Activated B cell treated with CpG ODN at 0.5 μM for 24 hours (primary cell): ENCODE data around the gene PCDHGA2. TPM values are rescaled to one million over a fixed set of nuclear protein-coding genes. Genes with fewer than 3 reads are reported as not detected.
"Not testable (repeated sequence)": the region's sequence is repeated elsewhere in the genome, so short reads cannot be mapped to it uniquely, and the experiment has no call there.

Source experiments
- ATAC-seq: fragments of 200-7000 bp; cut with Tn5 transposase; one replicate; pipeline ENCODE4 v1.10.0; 2021; ENCODE audit warnings: low read depth, mild to moderate bottlenecking, moderate library complexity
- CTCF ChIA-PET: fragments of 350-600 bp; sonication (Branson Sonifier 250); formaldehyde crosslinking; loops from one replicate; lab custom pipeline; 2021; ENCODE audit warnings: antibody characterized with exemption; lab: Charles Lee
- POLR2A ChIA-PET: fragments of 350-600 bp; sonication (Branson Sonifier 250); formaldehyde crosslinking; loops from one replicate; lab custom pipeline; 2021; ENCODE audit warnings: antibody characterized with exemption; lab: Charles Lee
- DNase-seq: peaks from one replicate; pipeline ENCODE4 v3.0.0; 2022
- H3K27ac Mint-ChIP-seq: one replicate; pipeline ENCODE4 v1.8.0; 2020; ENCODE audit warnings: mixed read lengths
- H3K27me3 Mint-ChIP-seq: one replicate; pipeline ENCODE4 v1.8.0; 2021; ENCODE audit warnings: mixed read lengths
- H3K36me3 Mint-ChIP-seq: one replicate; pipeline ENCODE4 v1.8.0; 2021; ENCODE audit warnings: low read depth, mixed read lengths
- H3K4me1 Mint-ChIP-seq: one replicate; pipeline ENCODE4 v1.8.0; 2021; ENCODE audit warnings: mixed read lengths
- H3K4me3 Mint-ChIP-seq: one replicate; pipeline ENCODE4 v1.8.0; 2020; ENCODE audit warnings: mild to moderate bottlenecking, mixed read lengths
- H3K9me3 Mint-ChIP-seq: one replicate; pipeline ENCODE4 v1.8.0; 2020; ENCODE audit warnings: mixed read lengths
- CTCF ChIP-seq: fragments of 200-600 bp; IDR thresholded peaks from one replicate; pipeline ENCODE4 v1.8.0; 2022; ENCODE audit warnings: antibody characterized with exemption, mild to moderate bottlenecking
- intact Hi-C: fragments of 100-400 bp; cut with micrococcal nuclease; formaldehyde crosslinking; loops from one replicate; pipeline ENCODE4 v1.15.1; 2024
- total RNA-seq: library from RNA; stranded (reverse); gene quantifications from 2 replicates; pipeline ENCODE4 v1.2.3, GENCODE V29; 2022

PCDHGA2 gene
- total RNA-seq = 0.09 and 0.15 TPM in 2 replicates

- intact Hi-C loops = no loop called here
- Mint-ChIP-seq H3K27ac (no peak within 1 kb of the TSS), H3K9me3 (peaks cover 45% of the 10 kb centered on the region), H3K4me1 (peaks cover 2% of the 10 kb centered on the region), H3K4me3 (no peak within 1 kb of the TSS), H3K36me3 (peaks cover 10% of the 10 kb centered on the region), H3K27me3 (peaks cover 60% of the 10 kb centered on the region)
- ChIA-PET CTCF (no interaction called here), POLR2A (no interaction called here)
- DNase-seq (no peak), ATAC-seq (no peak)
- no peak for TF ChIP-seq CTCF
Measured at GRCh38 chr5:141338538-141339306, at the start of gene PCDHGA2. Gene PCDHGA2, plus strand, starts transcription at chr5:141338760.

- no peak overlapping the region for H3K27ac Mint-ChIP-seq
- peaks cover 39% of the 10 kb centered on the region for H3K9me3 Mint-ChIP-seq
Measured at GRCh38 chr5:141298376-141298775, 40.2 kb upstream of the PCDHGA2 start.

GRCh38 chr5:141303756-141304155, 34.8 kb upstream of the PCDHGA2 start, which contains the start of gene SLC25A2:
Gene SLC25A2, minus strand, starts transcription at chr5:141304049. Its CDS starts 184 bp downstream, at chr5:141303865.
- no peak within 1 kb of the TSS for H3K27ac Mint-ChIP-seq
- ATAC-seq (no peak), DNase-seq (no peak)
- TF ChIP-seq CTCF = no peak
- H3K4me3 Mint-ChIP-seq = no peak within 1 kb of the TSS
- H3K4me1 Mint-ChIP-seq = no peaks in the 10 kb centered on the region
- POLR2A ChIA-PET = no interaction called here
- peaks cover 26% of the 10 kb centered on the region for H3K9me3 Mint-ChIP-seq
- intact Hi-C loops = no loop called here
- H3K27me3 Mint-ChIP-seq = no peaks in the 10 kb centered on the region
- CTCF ChIA-PET = no interaction called here
- peaks cover 44% of the 10 kb centered on the region for H3K36me3 Mint-ChIP-seq

More at GRCh38 chr5:141298376-141298775, 40.2 kb upstream of the PCDHGA2 start:
- TF ChIP-seq CTCF = no peak
- ATAC-seq = no peak
- Mint-ChIP-seq H3K36me3 (peaks cover 57% of the 10 kb centered on the region), H3K27me3 (no peaks in the 10 kb centered on the region), H3K4me3 (no peak overlapping the region), H3K4me1 (no peaks in the 10 kb centered on the region)
- no peak for DNase-seq
- intact Hi-C loops = no loop called here
- CTCF ChIA-PET = no interaction called here
- POLR2A ChIA-PET = no interaction called here

GRCh38 chr5:141306630-141307029, 31.9 kb upstream of the PCDHGA2 start:
- Mint-ChIP-seq H3K9me3 (peaks cover 36% of the 10 kb centered on the region), H3K27me3 (no peaks in the 10 kb centered on the region), H3K4me3 (no peak overlapping the region), H3K36me3 (peaks cover 56% of the 10 kb centered on the region), H3K27ac (no peak overlapping the region), H3K4me1 (no peaks in the 10 kb centered on the region)
- no peak for DNase-seq
- intact Hi-C loops = no loop called here
- ATAC-seq = no peak
- ChIA-PET POLR2A (no interaction called here), CTCF (no interaction called here)
- TF ChIP-seq CTCF = no peak

GRCh38 chr5:141313711-141314110, 24.8 kb upstream of the PCDHGA2 start:
- Mint-ChIP-seq H3K4me1 (peaks cover 17% of the 10 kb centered on the region), H3K27me3 (no peaks in the 10 kb centered on the region), H3K9me3 (peaks cover 50% of the 10 kb centered on the region), H3K4me3 (no peak overlapping the region), H3K27ac (no peak overlapping the region), H3K36me3 (peaks cover 85% of the 10 kb centered on the region)
- intact Hi-C loops = no loop called here
- ChIA-PET POLR2A (no interaction called here), CTCF (interaction anchor here (0.7 kb wide), 1 partner anchor 211 kb away, joined by 3 read pairs; no protein-coding TSS in a partner anchor)
- TF ChIP-seq CTCF = no peak
- ATAC-seq = no peak
- no peak for DNase-seq

GRCh38 chr5:141316963-141317362, 21.6 kb upstream of the PCDHGA2 start:
- H3K4me3 Mint-ChIP-seq, ATAC-seq, DNase-seq, H3K27me3 Mint-ChIP-seq, H3K27ac Mint-ChIP-seq, intact Hi-C loops, CTCF ChIA-PET: not testable (repeated sequence)
- POLR2A ChIA-PET = interaction anchor here (0.7 kb wide), 1 partner anchor 106 kb away, joined by 4 read pairs; no protein-coding TSS in a partner anchor
- Mint-ChIP-seq H3K9me3 (peaks cover 43% of the 10 kb centered on the region), H3K36me3 (peaks cover 84% of the 10 kb centered on the region), H3K4me1 (peaks cover 36% of the 10 kb centered on the region)
